ENCODE measurements around the gene SPATA12.

DNA sequence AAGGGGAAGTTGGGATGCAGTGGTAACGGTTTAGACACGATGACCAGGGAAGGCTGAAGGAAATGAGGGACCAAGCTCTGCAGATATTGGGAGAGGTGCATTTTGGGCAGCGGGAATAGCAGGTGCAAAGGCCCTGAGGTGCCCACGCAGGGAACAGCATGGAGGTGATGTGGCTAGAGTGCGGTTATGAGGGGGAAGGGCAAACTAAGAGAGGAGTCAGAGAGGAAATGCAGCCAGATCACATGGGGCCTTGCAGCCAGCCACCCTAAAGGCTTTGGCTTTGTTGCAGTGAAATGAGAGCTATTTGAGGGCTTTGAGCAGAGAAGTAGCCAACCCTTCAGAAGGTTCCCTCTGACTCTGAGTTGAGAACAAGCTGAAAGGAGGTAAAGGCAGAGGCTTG is 2.6 kb downstream of the SPATA12 start:
- TF ChIP-seq, protein P1, sequence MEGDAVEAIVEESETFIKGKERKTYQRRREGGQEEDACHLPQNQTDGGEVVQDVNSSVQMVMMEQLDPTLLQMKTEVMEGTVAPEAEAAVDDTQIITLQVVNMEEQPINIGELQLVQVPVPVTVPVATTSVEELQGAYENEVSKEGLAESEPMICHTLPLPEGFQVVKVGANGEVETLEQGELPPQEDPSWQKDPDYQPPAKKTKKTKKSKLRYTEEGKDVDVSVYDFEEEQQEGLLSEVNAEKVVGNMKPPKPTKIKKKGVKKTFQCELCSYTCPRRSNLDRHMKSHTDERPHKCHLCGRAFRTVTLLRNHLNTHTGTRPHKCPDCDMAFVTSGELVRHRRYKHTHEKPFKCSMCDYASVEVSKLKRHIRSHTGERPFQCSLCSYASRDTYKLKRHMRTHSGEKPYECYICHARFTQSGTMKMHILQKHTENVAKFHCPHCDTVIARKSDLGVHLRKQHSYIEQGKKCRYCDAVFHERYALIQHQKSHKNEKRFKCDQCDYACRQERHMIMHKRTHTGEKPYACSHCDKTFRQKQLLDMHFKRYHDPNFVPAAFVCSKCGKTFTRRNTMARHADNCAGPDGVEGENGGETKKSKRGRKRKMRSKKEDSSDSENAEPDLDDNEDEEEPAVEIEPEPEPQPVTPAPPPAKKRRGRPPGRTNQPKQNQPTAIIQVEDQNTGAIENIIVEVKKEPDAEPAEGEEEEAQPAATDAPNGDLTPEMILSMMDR (IDR thresholded peaks at IDR 0.05), result no peak
- no peak for TF ChIP-seq POLR2AphosphoS5 (IDR thresholded peaks at IDR 0.05; ENCODE audit: low read depth, low read length)
- no peak for TF ChIP-seq TCF7L2 (IDR thresholded peaks at IDR 0.05; ENCODE audit: low read depth, low read length)

All from Panc1 (cell line).